GM19324 (cell line): ENCODE data around the gene CDH16.

Experiments used
- ATAC-seq: cut with Tn5 transposase; IDR thresholded peaks from one replicate; pipeline ENCODE4 v1.9.1; 2021; ENCODE audit warnings: mild to moderate bottlenecking, moderate library complexity; ENCODE audit not compliant: unreplicated experiment, low FRiP score

CDH16 gene

GRCh38 chr16:66928702-66929388, 10.2 kb upstream of the CDH16 start:
- no peak for ATAC-seq

- no peak for ATAC-seq
Measured at GRCh38 chr16:66927918-66928649, 9.4 kb upstream of the CDH16 start.

DNA sequence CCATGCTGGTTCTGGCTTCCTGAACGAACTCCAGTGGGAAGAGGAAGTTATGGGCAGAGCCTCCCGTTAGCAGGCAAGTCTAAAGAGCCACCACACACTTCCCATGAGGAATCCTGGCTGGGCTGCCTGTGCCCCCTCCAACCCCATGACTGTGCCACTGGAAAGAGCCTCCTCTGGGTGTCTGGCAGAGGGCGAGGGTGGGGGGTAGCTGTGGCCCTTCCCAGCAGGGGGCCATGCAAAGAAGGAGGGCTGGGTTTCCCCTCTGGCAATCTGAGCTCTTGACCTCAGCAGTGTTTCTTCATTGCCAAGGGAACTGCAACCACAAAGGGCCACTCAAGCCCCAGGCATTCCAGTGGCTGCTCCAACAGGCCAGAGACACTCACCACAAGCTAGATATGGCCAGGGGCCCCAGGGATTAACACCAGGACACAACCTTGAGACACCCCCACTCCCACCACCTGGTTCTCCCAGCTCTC, 8.3 kb upstream of the CDH16 start:
- no peak for ATAC-seq

DNA sequence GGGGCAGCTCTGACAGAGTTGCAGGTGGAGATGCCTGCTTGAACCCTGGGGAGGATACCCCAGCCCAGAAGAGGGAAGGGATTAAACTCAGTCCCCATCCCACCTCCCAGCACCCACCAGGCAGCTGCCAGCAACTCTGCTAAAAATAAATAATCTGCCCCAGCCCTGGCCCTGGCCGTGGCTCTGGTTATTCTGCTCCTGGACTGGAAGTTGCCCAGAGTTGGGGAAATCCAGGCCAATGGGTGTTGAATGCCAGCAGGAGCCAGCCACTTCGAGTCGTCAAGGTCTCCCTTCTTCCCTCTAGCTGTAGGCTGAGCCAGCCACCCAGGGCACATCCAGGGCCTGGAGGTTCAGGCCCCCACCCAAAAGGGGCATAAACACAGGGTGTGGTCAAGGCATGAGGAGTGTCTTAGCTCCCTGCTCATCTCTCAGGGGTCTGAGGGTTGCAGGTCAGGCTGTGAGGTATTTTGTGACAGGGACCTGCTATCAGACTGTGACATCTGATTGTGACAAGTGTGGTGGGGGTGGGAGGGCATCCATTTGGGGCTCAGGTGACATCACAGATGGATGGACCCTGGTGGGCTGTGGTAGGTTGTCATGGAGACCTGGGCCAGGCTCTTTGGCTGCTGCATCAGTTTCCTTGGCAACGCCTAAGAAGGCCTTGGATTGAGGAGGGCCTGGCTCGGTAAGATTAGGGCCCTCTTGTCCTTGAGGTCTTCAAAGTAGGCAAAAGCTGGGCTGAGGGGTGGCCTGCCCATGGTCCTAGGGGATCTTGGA, 7.7 kb upstream of the CDH16 start:
- ATAC-seq, result no peak

DNA sequence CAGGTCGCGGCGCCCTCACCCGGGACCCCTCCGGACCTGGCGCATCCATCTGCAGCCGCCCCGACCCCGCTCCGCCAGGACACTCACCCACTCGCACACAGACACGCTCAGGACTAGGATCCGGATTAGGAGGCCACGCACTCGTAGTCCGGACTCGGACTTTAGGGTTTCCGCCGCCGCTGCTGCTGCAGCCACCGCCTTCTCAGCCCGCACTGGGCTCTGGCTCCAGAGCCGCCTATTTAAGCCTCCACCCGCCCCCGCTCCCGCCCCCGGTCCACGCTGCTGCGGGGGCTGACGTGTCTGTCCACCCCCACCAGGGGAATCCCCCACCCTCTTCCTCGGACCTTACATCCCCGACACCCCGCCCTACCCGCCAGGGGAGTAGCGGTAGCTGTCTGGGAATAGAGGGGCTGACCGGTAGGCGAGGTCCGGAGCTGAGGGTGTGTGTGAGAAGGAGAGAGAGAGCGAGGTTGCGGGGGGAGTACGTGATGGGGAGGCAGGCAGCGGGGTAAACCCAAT, 6.7 kb upstream of the CDH16 start, which contains the start of gene RRAD:
TSS of gene RRAD (minus strand) at position 214 of the 519 bp plus-strand sequence. CDS start 356 bp downstream, outside the sequence.
- ATAC-seq, result no peak

DNA sequence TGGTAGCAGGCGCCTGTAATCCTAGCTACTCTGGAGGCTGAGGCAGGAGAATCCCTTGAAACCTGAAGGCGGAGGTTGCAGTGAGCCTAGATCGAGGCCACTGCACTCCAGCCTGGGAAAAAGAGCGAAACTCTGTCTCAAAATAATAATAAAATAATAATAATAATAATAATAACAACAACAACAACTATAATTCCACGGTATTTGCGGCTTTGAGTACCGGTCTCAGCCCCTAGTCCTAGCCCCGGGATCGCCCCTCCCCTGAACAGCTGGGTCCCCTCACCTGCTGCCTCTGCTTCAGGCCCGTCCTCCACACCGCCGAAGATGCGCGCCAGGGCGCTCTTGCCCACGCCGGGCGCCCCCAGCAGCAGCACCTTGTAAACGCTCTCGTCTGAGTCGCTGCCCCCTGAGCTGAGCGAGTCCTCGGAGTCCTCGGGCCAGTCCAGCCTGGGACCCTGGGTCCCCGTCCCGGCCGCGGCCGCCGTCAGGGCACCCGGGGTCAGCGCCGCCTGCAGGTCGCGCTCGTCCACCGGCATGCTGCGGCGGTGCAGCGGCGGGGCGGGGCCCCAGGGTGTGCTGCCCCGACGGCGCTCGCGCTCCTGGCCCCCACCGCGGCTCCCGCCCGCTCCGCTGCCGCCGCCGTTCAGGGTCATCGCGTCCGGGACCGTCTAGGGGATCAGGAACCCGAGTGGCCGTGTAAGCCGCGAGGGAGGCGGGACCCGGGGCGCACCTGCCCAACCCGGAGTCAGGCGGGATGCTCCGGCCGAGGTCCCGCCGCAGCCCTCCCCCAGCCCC, 6.0 kb upstream of the CDH16 start:
- ATAC-seq, result no peak

DNA sequence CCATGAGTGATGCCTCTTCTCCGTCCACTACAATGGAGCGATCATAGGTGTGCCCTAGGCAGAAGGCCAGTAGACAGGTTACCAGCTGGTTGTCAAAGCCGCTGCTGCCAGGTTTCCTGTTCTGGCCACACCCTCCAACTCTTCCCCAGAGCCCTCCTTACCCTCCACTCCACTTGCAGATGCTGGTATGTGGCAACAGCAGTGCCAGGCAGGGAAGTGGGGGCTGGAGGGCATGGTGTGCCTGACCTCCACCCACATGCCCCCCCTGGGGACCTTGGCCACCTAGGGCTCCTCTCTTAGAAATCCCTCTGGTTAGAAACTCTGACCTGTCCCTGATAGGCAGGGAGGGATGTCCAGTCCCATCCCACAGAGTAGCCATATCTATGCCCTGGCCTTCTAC, 5.2 kb upstream of the CDH16 start:
- ATAC-seq, result no peak

DNA sequence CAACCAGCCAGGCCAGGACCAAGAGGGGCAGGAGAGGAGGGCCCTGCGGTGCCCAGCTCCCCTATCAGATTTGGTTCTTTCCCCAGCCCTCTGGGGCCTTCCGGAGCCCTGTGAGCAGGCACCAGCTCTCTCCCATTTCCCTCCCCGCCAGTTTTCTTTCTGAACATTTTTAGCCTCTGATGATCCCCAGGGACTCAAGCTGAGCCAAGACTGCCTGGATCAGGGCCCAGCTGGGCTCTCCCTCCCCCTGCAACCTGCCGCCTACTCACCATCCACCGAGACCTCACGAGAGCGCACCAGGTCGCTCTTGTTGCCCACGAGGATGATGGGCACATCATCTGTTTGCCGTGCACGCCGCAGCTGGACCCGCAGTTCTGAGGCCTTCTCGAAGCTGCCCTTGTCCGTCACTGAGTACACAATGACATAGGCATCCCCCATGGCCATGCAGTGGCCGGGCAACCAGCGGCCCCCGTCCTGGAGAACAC, 4.6 kb upstream of the CDH16 start:
- ATAC-seq, result no peak

DNA sequence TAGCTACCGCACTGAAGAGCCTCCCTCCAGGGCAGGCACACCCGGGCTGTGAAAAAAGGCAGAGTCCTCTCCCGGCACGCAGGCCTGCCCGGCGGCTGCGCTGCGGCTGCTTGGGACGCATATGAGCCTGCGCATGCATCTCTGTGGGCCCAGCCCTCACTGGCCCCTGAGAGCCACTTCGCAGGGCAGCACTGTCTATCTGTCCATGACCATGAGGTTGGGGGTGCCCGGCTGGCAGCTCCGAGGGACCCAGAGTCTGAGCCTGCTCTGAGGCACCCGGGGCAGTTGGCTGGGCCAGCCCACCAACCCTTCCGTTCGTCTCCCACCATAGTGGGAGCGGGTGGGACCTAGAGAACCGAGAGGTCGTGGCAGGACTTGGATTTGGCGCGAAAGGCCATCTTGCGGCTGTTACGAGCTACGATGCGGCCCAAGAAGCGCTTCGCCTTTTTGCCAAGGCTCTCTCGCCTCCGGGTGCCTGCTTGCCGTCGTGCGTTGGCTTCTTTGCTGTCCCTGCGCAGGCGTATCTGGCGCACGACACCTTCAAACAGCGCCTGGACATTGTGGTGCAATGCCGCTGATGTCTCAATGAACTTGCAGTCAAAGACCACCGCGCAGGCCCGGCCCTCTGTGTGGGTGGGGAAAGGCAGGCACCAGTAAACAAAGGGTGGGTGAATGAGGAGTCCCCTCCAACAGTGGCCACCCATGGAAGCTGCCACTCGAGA, 3.2 kb upstream of the CDH16 start:
- ATAC-seq, result no peak

GRCh38 chr16:66920924-66921680, 2.4 kb upstream of the CDH16 start:
- ATAC-seq, result no peak

- no peak for ATAC-seq
Measured at GRCh38 chr16:66920299-66920590, 1.6 kb upstream of the CDH16 start.

GRCh38 chr16:66919569-66920298, 1.0 kb upstream of the CDH16 start:
- no peak for ATAC-seq

DNA sequence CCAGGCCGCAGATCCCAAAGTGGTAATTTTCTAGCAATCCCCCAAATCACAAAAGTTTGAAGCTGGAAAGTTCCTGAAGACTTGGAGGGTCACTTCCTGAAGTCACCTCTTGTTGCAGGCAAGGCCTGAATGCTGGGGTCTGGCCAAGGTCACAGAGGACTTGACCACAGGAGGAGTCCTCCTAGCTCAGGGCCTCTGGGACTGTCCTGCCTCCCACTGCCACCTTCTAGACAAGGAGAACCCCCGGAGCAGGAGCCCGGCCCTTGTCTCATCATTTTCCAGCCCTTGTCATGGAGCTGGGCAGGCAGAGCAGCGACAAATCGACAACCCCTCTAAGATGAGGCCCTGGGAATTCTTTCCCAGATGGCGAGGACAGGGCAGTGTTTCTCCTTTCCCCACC, 330 bp downstream of the CDH16 start:
- ATAC-seq, result no peak

- no peak for ATAC-seq
Measured at GRCh38 chr16:66917741-66918140, 944 bp downstream of the CDH16 start.

DNA sequence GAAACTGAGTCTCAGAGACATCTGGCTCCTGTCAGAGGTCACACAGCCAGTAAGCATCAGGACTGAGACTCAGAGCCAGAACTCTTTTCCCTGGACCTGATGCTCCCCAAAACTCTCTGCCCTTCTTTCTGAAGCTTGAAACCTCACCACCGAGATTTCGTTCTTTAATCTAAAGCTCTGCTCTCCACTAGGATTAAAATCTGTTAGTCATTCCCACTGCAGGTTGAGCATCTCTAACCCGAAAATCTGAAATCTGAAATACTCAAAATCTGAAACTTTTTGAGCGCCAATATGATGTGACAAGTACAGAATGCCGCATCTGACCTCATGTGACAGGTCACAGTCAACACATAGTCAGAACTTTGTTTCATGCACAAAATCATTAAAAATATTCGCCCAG, 2.2 kb downstream of the CDH16 start:
- no peak for ATAC-seq

DNA sequence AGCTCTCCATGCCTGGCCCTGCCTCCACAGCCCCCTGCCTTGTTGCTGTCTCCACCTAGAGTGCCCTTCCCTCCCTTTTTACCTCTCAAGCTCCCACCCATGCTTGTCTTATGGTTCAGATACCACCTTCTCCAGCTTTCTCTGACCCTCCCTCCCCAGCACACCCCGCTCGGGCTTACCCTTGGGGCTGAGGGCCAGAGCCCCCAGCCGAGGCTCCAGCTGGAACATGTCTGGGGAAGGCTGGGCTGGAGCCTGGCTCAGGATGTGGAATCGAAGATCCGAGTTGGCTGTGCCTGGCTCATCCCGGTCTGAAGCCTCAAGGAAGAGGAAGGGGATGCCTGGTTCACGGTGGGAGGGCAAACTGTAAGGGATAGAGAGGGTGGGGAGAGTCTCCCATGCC, 3.6 kb downstream of the CDH16 start:
- no peak for ATAC-seq

- no peak for ATAC-seq
Measured at GRCh38 chr16:66914541-66914940, 4.1 kb downstream of the CDH16 start.

DNA sequence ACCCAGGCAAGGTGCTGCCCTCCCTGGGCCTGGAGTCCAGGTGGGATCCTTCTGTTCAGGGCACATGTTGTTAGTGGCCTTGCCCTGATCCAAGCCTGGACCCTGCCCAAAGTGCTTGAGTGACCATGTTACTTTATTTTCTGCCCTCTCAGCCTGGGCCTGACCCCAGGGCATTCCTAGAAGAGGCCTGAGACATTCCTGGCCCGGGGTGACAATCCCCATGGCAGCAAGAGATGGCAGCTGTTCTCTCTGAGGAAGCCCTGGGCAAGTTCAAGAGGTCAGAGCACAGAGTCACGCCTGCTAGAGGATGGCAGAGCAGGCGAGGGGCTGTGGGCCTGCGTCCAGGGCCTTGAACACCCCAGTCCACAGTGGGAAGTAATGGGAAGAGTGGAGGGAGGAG, 5.0 kb downstream of the CDH16 start:
- no peak for ATAC-seq
